ENCODE data around the gene IL12RB1. TPM values are rescaled to one million over a fixed set of nuclear protein-coding genes. Genes with fewer than 3 reads are reported as not detected.

The IL12RB1 gene
- total and polyA plus RNA-seq, 2 of the 8 experiments (the other 6 are each of a cell fraction or from before 2014, with no cell fraction given): 0.03 TPM; not detected in 1

- Histone ChIP-seq H2BK20ac (ENCODE audit: low read length) (no peak overlapping the region), H3K23ac (ENCODE audit: insufficient read length) (no peak overlapping the region), H3K14ac (ENCODE audit: insufficient read length) (no peak overlapping the region), H3K4ac (replicated peaks; ENCODE audit: insufficient read length, low read depth, low read length) (no peak overlapping the region), H4K91ac (replicated peaks; ENCODE audit: insufficient read length, low read length) (no peak overlapping the region), H3K4me1 (replicated peaks in 1 of 4; ENCODE audit: control insufficient read depth in 3 of 4, insufficient read depth in 4 of 4, low read length in 3 of 4) (peaks cover 0 to 12% (median 6%) of the 10 kb centered on the region in 4 experiments; a peak in 4 of 7 replicates), H3K4me2 (ENCODE audit: insufficient read depth in 1 of 2, low read depth in 2 of 2, low read length in 2 of 2) (peak overlapping the region; percentile 68 to 87), H3K4me3 (ENCODE audit: extremely low read depth in 1 of 4, insufficient read depth in 2 of 4, low read depth in 3 of 4, low read length in 4 of 4) (peak overlapping the region; percentile 55 to 71 (median 62)), H2AFZ (ENCODE audit: low read length) (no peak overlapping the region), H3K27ac (ENCODE audit: low read depth, low read length) (no peak overlapping the region), H2BK5ac (ENCODE audit: low read depth, low read length) (no peak overlapping the region; the same call in 1 of the 2 replicates), H3K56ac (replicated peaks; ENCODE audit: insufficient read length, low read depth, low read length) (no peak overlapping the region), H3K23me2 (ENCODE audit: low read depth, low read length) (peaks cover 13% of the 10 kb centered on the region), H2BK120ac (replicated peaks; ENCODE audit: low read depth, low read length) (no peak overlapping the region), H4K8ac (ENCODE audit: extremely low read depth, insufficient read depth, low read length) (0 out of 2 replicates have a peak overlapping the region, but pooled peaks have one; percentile 80), H3K79me2 (ENCODE audit: control insufficient read depth in 1 of 2, insufficient read depth in 2 of 2, low read length in 2 of 2) (no peaks in the 10 kb centered on the region), H2BK15ac (ENCODE audit: low read length) (no peak overlapping the region), H3K79me1 (ENCODE audit: low read depth, low read length) (no peaks in the 10 kb centered on the region), H3K9ac (replicated peaks in 1 of 4; ENCODE audit: extremely low read depth in 1 of 4, low read depth in 3 of 4, low read length in 3 of 4) (no peak overlapping the region), H3K36me3 (ENCODE audit: control insufficient read depth in 2 of 4, insufficient read depth in 4 of 4, low read length in 3 of 4) (no peaks in the 10 kb centered on the region), H3K18ac (ENCODE audit: extremely low read depth, low read length) (peak overlapping the region; percentile 71), H2BK12ac (ENCODE audit: low read depth, low read length) (peak overlapping the region; percentile 50; the same call in 1 of the 2 replicates), H3K9me3 (ENCODE audit: insufficient read depth in 2 of 2, low read depth in 1 of 2, low read length in 1 of 2) (no peaks in the 10 kb centered on the region), H4K5ac (ENCODE audit: insufficient read length, low read depth, low read length) (no peak overlapping the region), H3K27me3 (replicated peaks in 1 of 4; ENCODE audit: control insufficient read depth in 3 of 4, extremely low read depth in 1 of 4, insufficient read depth in 3 of 4, low read length in 3 of 4) (peaks cover 0 to 12% (median 9%) of the 10 kb centered on the region in 4 experiments; a peak in 5 of 7 replicates), H4K20me1 (replicated peaks in 1 of 2; ENCODE audit: control insufficient read depth in 1 of 2, insufficient read depth in 2 of 2, low read length in 2 of 2) (peaks cover 0 to 2% of the 10 kb centered on the region in 2 experiments), H2AK5ac (ENCODE audit: low read depth, low read length) (no peak overlapping the region)
- POLR2A ChIA-PET (ENCODE audit: partially characterized antibody): interaction anchor here (0.9 to 4.3 kb wide), 8 partner anchors 8 to 245 kb away, joined by 3 to 15 read pairs (median 5); partner anchors contain the start of genes JUND, MAST3, PIK3R2 and RAB3A
- TF ChIP-seq TAF1 (IDR thresholded peaks at IDR 0.05; ENCODE audit: low read depth, low read length) (0 out of 2 replicates have a peak, but pooled peaks have one; percentile 5), CREB1 (IDR thresholded peaks at IDR 0.05) (no peak), SP2 (IDR thresholded peaks at IDR 0.05; ENCODE audit: low read length) (no peak), POU5F1 (IDR thresholded peaks at IDR 0.05; ENCODE audit: low read depth, low read length) (no peak)
- FAIRE-seq (no peak), DNase-seq (ENCODE audit: low read depth in 1 of 2, low spot score in 2 of 2) (no peak)
- CTCF ChIA-PET (ENCODE audit: partially characterized antibody): interaction anchor here (1.1 to 5.1 kb wide), 6 partner anchors 15 to 144 kb away, joined by 3 to 24 read pairs (median 4); partner anchors contain the start of gene PIK3R2
- 33% methylated on average over 12 of the region's 12 CpGs; no CpG with 5 or more reads in 1 of the 2 experiments for WGBS, 2 experiments (ENCODE audit: extremely low coverage in 1 of 2, insufficient coverage in 1 of 2, insufficient read length in 1 of 2, insufficient replicate concordance in 2 of 2, low coverage in 1 of 2, low lambda C conversion rate in 2 of 2, missing lambda C conversion rate in 1 of 2)
Measured at GRCh38 chr19:18109341-18109732, 22.6 kb upstream of the IL12RB1 start.
